HepG2 (cell line): ENCODE data around the gene RAB18. TPM values are rescaled to one million over a fixed set of nuclear protein-coding genes. Genes with fewer than 3 reads are reported as not detected.

Source experiments
- ATAC-seq: fragments of 200-7000 bp; cut with Tn5 transposase; 3 replicates; pipeline ENCODE4 v1.9.1; 2020; ENCODE audit warnings: mild to moderate bottlenecking, moderate library complexity
- BruUV-seq: library from RNA; stranded (reverse); fragments of 400-500 nt; replicated peaks from 2 replicates; lab custom pipeline; 2021; lab: Mats Ljungman, UMichigan
- CTCF ChIA-PET: fragments of 300-600 bp; formaldehyde crosslinking; extraction: SDS; loops from one replicate; lab custom pipeline; 2021; ENCODE audit warnings: low total read pairs, inconsistent platforms, low intra/inter-chr PET ratio; lab: Yijun Ruan, JAX
- POLR2A ChIA-PET: fragments of 350-600 bp; sonication (Branson Sonifier 250); formaldehyde crosslinking; loops from one replicate; lab custom pipeline; 2020; ENCODE audit warnings: antibody characterized with exemption, inconsistent platforms; lab: Yijun Ruan, JAX
- DNase-seq: peaks from one replicate; pipeline ENCODE4 v3.0.0-alpha.2; 2015; ENCODE audit warnings: low spot score
- FAIRE-seq: peaks from 3 replicates; lab custom pipeline; 2011; peaks lifted over from hg19 to GRCh38; lab: Jason Lieb, UNC
- H2AFZ ChIP-seq: one replicate; pipeline ENCODE4 v1.6.1; 2011; ENCODE audit warnings: low read length, inconsistent platforms
- H3K27ac ChIP-seq: fragments of 300-600 bp; 3 replicates; pipeline ENCODE4 v1.8.0; 2011; ENCODE audit warnings: mixed run types, mild to moderate bottlenecking, mixed read lengths, low read length, inconsistent platforms; ENCODE audit not compliant: insufficient read depth; ENCODE audit errors: extremely low read length
- H3K27me3 ChIP-seq, 2 experiments: fragments of 200-600 bp in 1 of 2; 2 replicates in 1 of 2; 3 replicates in 1 of 2; pipeline versions ENCODE4 v1.6.0 to v1.8.0; 2011; ENCODE audit warnings: low read length in 2 of 2, mild to moderate bottlenecking in 2 of 2, moderate library complexity in 2 of 2, inconsistent platforms in 1 of 2; ENCODE audit not compliant: insufficient read depth in 2 of 2, control insufficient read depth in 1 of 2
- H3K36me3 ChIP-seq, 2 experiments: fragments of 200-600 bp in 1 of 2; replicated peaks in 1 of 2; 2 replicates in 1 of 2; 3 replicates in 1 of 2; pipeline versions ENCODE4 v1.5.1 to v1.8.0; 2011; ENCODE audit warnings: low read length in 2 of 2, inconsistent platforms in 1 of 2; ENCODE audit not compliant: insufficient read depth in 2 of 2, control insufficient read depth in 1 of 2
- H3K4me1 ChIP-seq: 2 replicates; pipeline ENCODE4 v1.5.1; 2012; ENCODE audit warnings: low read length, inconsistent platforms; ENCODE audit not compliant: insufficient read depth
- H3K4me2 ChIP-seq: 2 replicates; pipeline ENCODE4 v1.6.0; 2011; ENCODE audit warnings: low read depth, low read length, inconsistent platforms
- H3K4me3 ChIP-seq, 3 experiments: fragments of 200-600 bp in 1 of 3; sonication (generic), shearing (Covaris generic) in 1 of 3; replicated peaks in 1 of 3; 2 replicates each; pipeline ENCODE4 v1.5.1; 2011 to 2016; ENCODE audit warnings: low read length in 3 of 3, inconsistent platforms in 2 of 3, low read depth in 2 of 3, mild to moderate bottlenecking in 2 of 3, control low read depth in 1 of 3, mixed read lengths in 1 of 3; ENCODE audit not compliant: insufficient read depth in 1 of 3
- H3K79me2 ChIP-seq: one replicate; pipeline ENCODE4 v1.6.1; 2011; ENCODE audit warnings: low read length, inconsistent platforms; ENCODE audit not compliant: insufficient read depth
- H3K9ac ChIP-seq: 2 replicates; pipeline ENCODE4 v1.6.0; 2011; ENCODE audit warnings: mild to moderate bottlenecking, low read depth, low read length, inconsistent platforms; ENCODE audit not compliant: insufficient read depth
- H3K9me3 ChIP-seq: 2 replicates; pipeline ENCODE4 v1.5.1; 2012; ENCODE audit warnings: mild to moderate bottlenecking, low read length
- H4K20me1 ChIP-seq: 2 replicates; pipeline ENCODE4 v1.6.0; 2011; ENCODE audit warnings: inconsistent platforms, mild to moderate bottlenecking, low read length, moderate library complexity; ENCODE audit not compliant: insufficient read depth
- HOXD1 ChIP-seq: sonication (generic); formaldehyde crosslinking; IDR thresholded peaks from 2 replicates; pipeline ENCODE4 v1.5.0; 2020; ENCODE audit warnings: missing genetic modification reagents
- TGIF2 ChIP-seq: IDR thresholded peaks from 2 replicates; pipeline ENCODE4 v1.6.1; 2016; ENCODE audit warnings: control low read depth, missing compliant biosample characterization
- TSC22D2 ChIP-seq: sonication (generic); formaldehyde crosslinking; IDR thresholded peaks from 2 replicates; pipeline ENCODE4 v1.5.1; 2020; ENCODE audit warnings: missing genetic modification reagents, mild to moderate bottlenecking, borderline replicate concordance
- ZBTB3 ChIP-seq: sonication (generic); formaldehyde crosslinking; IDR thresholded peaks from 2 replicates; pipeline ENCODE4 v1.4.0; 2020; ENCODE audit warnings: low read depth, mild to moderate bottlenecking, moderate library complexity, missing genetic modification reagents, borderline replicate concordance
- ZFP37 ChIP-seq: sonication (generic); formaldehyde crosslinking; IDR thresholded peaks from 2 replicates; pipeline ENCODE4 v1.4.0; 2020; ENCODE audit warnings: missing genetic modification reagents, borderline replicate concordance
- ZNF549 ChIP-seq: sonication (generic); formaldehyde crosslinking; IDR thresholded peaks from 2 replicates; pipeline ENCODE4 v1.5.0; 2020; ENCODE audit warnings: missing genetic modification reagents
- WGBS: methylation state at CpG from one replicate; pipeline ENCODE4 v1.1.6; 2017; ENCODE audit warnings: low lambda C conversion rate; 5-methylcytosine and 5-hydroxymethylcytosine counted together
- in situ Hi-C: cut with HindIII; loops from 2 replicates; pipeline ENCODE4 v1.10.0; 2017; ENCODE audit warnings: low pct_unique_long_range_greater_than_20kb; ENCODE audit not compliant: extremely low pct_ligation_motif_present
- intact Hi-C: fragments of 100-400 bp; cut with micrococcal nuclease; formaldehyde crosslinking; loops from one replicate; pipeline ENCODE4 v1.10.0; 2022; ENCODE audit not compliant: unreplicated experiment
- polyA plus RNA-seq, 8 experiments: library from polyadenylated mRNA; depleted of rRNA in 3 of 8; stranded (reverse) in 7 of 8; unstranded in 1 of 8; fragments of >200 nt; fragmentation: Illumina TruSeq in 4 of 8; extraction: Trizol in 4 of 8; gene quantifications; 2 replicates each; pipeline versions ENCODE4 v1.2.1 to v1.2.3, GENCODE V29; 2011 to 2016; ENCODE audit warnings: low read depth in 4 of 8, missing spikeins in 1 of 8, mixed read lengths in 1 of 8; ENCODE audit not compliant: insufficient read depth in 1 of 8
- total RNA-seq, 5 experiments: library from RNA; depleted of rRNA; stranded (reverse); fragments of >200 nt; fragmentation: Illumina TruSeq; extraction: Trizol; gene quantifications; 2 replicates each; pipeline ENCODE4 v1.2.3, GENCODE V29; 2016; ENCODE audit warnings: low read depth in 1 of 5
- TF ChIP-seq, protein P1 (sequence below): sonication (generic); formaldehyde crosslinking; IDR thresholded peaks from 2 replicates; pipeline ENCODE4 v1.8.0; 2022; ENCODE audit warnings: missing genetic modification reagents, low read depth, mild to moderate bottlenecking, borderline replicate concordance
- TF ChIP-seq, protein P2 (sequence below): sonication (generic); formaldehyde crosslinking; IDR thresholded peaks from 2 replicates; pipeline ENCODE4 v1.4.0; 2020; ENCODE audit warnings: missing genetic modification reagents

Gene RAB18
- total and polyA plus RNA-seq, 2 of the 13 experiments (the other 11 are each of a cell fraction or from before 2014, with no cell fraction given): 22.3 to 69.1 TPM

DNA sequence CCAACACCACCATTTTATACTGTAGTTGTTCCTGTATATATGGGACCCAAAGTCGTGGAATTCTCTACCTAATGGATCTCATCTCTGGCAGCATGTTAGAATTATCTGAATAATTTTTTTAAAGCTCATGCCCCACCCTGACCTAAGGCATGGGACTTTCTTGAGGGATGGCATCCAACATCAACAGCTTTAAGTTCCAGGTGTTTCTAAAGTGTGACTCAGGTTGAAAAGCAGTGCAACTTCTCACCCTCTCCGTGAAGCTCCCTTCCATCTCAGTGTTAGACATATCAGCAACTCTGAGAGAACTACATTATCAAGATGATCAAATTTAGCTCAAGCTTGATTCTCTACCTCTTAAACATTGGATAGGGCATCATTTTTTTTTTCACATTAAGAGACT, 18.1 kb upstream of the RAB18 start:
- no peak for TF ChIP-seq ZBTB3 (CRISPR knock-in tag)
- TF ChIP-seq, protein P1, sequence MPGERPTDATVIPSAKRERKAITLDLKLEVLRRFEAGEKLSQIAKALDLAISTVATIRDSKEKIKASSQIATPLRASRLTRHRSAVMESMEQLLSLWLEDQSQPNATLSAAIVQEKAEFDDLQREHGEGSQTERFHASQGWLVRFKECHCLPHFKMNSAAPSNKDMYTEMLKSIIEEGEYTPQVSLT: no peak
- ChIA-PET CTCF (no interaction called here), POLR2A (no interaction called here)
- Histone ChIP-seq H2AFZ (no peak overlapping the region), H3K4me1 (no peaks in the 10 kb centered on the region), H3K4me2 (no peak overlapping the region), H3K27ac (no peak overlapping the region), H3K9ac (no peak overlapping the region), H3K36me3 (no peaks in the 10 kb centered on the region), H3K27me3 (no peaks in the 10 kb centered on the region; a peak in 1 of 5 replicates), H4K20me1 (no peaks in the 10 kb centered on the region), H3K79me2 (no peaks in the 10 kb centered on the region), H3K4me3 (no peak overlapping the region), H3K9me3 (peaks cover 2% of the 10 kb centered on the region; the same call in 1 of the 2 replicates)
- 0% methylated on average over 2 of the region's 2 CpGs for WGBS
- intact Hi-C loops: no loop called here
- no TSS peak for BruUV-seq
- FAIRE-seq: no peak
- no peak for ATAC-seq
- in situ Hi-C loops: no loop called here
- no peak for DNase-seq

DNA sequence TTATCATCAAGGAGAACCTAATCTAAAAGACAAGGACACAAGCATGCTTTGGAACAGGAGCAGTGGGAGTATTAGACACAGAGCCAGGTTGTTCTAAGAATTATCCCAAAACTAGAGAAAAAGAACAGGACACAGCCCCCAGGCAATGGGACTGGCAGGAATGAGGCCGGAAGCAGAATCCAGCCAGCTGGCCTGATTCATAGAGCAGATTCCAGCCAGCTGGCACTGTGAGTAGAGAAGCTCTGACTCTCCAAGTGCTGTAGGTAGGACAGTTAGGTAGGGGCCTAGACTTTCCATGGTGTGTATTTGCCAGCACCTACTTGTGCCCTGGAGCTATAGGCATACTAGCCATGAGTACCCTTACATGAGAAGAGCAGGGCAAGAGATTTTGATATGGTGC, 13.3 kb upstream of the RAB18 start:
- CTCF ChIA-PET: no interaction called here
- TF ChIP-seq HOXD1 (CRISPR knock-in tag): no peak
- TF ChIP-seq, protein P2, sequence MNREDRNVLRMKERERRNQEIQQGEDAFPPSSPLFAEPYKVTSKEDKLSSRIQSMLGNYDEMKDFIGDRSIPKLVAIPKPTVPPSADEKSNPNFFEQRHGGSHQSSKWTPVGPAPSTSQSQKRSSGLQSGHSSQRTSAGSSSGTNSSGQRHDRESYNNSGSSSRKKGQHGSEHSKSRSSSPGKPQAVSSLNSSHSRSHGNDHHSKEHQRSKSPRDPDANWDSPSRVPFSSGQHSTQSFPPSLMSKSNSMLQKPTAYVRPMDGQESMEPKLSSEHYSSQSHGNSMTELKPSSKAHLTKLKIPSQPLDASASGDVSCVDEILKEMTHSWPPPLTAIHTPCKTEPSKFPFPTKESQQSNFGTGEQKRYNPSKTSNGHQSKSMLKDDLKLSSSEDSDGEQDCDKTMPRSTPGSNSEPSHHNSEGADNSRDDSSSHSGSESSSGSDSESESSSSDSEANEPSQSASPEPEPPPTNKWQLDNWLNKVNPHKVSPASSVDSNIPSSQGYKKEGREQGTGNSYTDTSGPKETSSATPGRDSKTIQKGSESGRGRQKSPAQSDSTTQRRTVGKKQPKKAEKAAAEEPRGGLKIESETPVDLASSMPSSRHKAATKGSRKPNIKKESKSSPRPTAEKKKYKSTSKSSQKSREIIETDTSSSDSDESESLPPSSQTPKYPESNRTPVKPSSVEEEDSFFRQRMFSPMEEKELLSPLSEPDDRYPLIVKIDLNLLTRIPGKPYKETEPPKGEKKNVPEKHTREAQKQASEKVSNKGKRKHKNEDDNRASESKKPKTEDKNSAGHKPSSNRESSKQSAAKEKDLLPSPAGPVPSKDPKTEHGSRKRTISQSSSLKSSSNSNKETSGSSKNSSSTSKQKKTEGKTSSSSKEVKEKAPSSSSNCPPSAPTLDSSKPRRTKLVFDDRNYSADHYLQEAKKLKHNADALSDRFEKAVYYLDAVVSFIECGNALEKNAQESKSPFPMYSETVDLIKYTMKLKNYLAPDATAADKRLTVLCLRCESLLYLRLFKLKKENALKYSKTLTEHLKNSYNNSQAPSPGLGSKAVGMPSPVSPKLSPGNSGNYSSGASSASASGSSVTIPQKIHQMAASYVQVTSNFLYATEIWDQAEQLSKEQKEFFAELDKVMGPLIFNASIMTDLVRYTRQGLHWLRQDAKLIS (CRISPR knock-in tag): no peak
- no peak for TF ChIP-seq ZNF549 (CRISPR knock-in tag)
- no peak for TF ChIP-seq TGIF2 (CRISPR knock-in tag)
- TF ChIP-seq ZFP37: no peak
- TF ChIP-seq TSC22D2 (CRISPR knock-in tag): no peak
- POLR2A ChIA-PET: no interaction called here
- no TSS peak for BruUV-seq
- 13% methylated on average over 1 of the region's 1 CpG for WGBS
- Histone ChIP-seq H3K9ac (no peak overlapping the region), H3K9me3 (peaks cover 7% of the 10 kb centered on the region; the same call in 1 of the 2 replicates), H3K4me1 (no peaks in the 10 kb centered on the region), H4K20me1 (no peaks in the 10 kb centered on the region), H3K27ac (no peak overlapping the region), H3K27me3 (no peaks in the 10 kb centered on the region; a peak in 1 of 5 replicates), H3K79me2 (no peaks in the 10 kb centered on the region), H3K4me2 (no peak overlapping the region), H2AFZ (no peak overlapping the region), H3K4me3 (no peak overlapping the region), H3K36me3 (no peaks in the 10 kb centered on the region)
- ATAC-seq (no peak), FAIRE-seq (no peak), DNase-seq (no peak)
- intact Hi-C loops (no loop called here), in situ Hi-C loops (no loop called here)
